GM19467 (cell line): ENCODE measurements around the gene LMO2.

Experiments
- ATAC-seq: cut with Tn5 transposase; IDR thresholded peaks from one replicate; pipeline ENCODE4 v1.9.1; 2021; ENCODE audit warnings: mild to moderate bottlenecking, moderate library complexity; ENCODE audit not compliant: unreplicated experiment

Gene LMO2

GRCh38 chr11:33915526-33915925, 23.6 kb upstream of the LMO2 start:
- ATAC-seq = no peak

DNA sequence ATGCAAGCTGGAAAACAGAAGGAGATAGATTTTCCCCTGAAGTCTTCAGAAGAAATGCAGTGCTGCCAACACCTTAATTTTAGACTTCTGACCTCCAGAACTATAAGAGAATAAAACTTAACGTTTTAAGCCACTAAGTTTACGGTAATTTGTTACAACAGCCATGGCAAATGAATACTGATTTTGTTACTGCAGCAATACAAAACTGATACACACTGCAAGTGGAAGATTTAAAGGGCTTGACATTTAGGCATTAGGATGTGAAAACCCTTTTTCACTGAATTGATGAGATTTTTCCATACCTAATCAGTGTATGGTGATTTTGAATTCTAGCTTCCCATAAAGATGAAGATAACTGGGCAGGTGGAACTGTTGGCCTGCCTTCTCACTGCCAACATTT, 22.1 kb upstream of the LMO2 start:
- no peak for ATAC-seq

GRCh38 chr11:33912405-33913361, 20.8 kb upstream of the LMO2 start:
- ATAC-seq = peak; percentile 77

DNA sequence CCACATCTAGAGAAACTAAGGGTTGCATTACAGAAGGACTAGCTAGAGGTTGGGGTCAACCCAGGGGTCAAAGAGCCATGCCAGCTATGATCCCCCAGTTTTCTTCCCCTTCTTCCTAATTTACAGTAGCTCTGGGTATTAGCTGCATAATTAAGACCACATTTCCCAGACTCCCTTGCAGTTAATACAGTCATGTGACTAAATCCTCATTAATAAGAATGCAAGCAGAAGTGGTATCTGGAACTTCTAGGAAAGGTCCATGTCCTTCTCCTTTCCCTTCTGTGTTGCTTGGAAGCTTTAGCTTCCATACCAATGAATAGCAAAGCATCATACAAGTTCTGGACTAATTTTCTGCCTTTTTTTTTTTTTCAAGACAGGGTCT, 19.1 kb upstream of the LMO2 start:
- no peak for ATAC-seq

GRCh38 chr11:33910296-33910957, 18.6 kb upstream of the LMO2 start:
- no peak for ATAC-seq

DNA sequence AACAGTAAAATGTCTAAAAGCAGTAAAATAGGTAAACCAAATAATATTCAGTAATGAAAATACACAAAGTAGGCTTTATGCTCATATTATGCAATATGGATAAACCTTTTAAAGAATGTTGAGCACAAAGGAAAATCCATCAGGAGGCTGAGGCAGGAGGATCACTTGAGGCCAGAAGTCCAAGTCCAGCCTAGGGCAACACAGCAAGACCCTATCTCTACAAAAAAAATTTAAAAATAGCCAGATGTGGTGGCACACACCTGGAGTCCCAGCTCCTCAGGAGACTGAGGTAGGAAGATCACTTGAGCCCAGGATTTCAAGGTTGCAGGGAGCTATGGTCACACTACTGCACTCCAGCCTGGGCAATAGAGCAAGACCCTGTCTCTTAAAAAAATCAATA, 17.7 kb upstream of the LMO2 start:
- no peak for ATAC-seq

- ATAC-seq = no peak
Measured at GRCh38 chr11:33909150-33909549, 17.3 kb upstream of the LMO2 start.

DNA sequence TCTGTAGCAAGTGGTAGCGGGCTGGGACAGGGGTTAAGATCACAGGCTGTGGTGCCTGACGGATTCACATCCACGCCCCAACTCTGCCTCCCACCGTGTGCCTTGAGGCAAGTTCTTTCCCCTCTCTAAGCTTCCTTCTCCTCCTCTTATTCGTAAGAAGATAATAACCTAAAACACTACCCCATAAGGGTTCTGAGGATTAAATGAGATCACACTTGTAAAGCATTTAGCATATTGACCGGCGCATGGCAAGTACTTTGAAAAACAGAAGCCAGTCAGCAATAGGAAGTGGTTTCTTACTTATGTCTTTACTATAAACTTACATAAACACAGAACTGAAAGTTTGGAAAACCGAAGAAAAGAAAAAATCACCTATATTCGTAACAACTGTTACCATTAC, 15.5 kb upstream of the LMO2 start:
- no peak for ATAC-seq

DNA sequence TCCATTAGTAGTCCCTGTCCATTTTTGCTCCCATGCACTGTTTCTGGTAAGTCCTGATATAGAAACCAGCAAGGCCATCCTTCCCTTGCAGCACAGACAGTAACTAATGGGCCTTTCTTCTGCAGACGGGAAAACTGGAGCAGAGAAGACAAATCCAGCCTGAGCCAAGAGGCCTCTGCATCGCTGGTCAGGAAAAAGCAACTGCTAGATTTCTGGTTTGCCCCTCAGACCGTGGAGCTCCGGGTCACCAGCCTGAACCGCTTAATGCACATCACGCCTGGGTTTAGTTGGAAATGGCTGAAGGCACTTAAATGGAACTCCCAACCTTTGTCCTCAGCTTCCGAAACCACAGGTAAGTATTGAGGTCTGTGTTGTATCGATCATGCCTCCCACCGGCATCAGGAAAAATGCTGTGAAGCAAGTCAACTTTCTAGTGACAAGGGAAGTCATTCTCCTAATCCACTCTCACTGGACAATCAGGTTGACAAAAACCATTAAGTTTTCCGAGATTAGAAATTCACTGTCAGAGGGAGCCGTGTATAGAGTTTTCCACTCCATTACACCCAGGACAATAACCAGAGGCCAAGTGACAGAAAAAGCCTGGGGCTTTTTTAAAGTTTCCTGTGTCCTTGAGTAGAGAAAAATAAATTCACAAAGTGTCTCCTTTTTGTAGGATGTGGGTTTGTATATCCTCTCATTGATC, 14.8 kb upstream of the LMO2 start:
- no peak for ATAC-seq

DNA sequence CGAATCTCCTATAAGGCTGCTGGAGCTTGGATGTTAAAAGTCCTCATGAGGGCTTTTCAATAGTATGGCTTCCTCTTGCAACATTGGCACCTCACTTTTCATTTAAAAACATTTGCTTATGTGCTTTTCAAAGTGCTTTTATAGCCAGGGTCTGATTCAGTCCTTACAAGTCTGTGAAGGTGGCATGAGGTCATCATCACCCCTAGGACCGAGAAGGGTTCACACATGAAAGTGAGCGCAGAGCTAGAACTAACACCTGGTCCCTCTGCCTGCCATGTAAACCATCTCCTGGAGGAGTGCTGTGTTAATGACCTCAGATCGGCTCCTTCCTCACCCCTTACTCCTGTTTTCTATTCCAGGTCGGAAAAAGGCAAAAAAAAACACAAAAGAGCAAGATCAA, 12.2 kb upstream of the LMO2 start:
- ATAC-seq = no peak

DNA sequence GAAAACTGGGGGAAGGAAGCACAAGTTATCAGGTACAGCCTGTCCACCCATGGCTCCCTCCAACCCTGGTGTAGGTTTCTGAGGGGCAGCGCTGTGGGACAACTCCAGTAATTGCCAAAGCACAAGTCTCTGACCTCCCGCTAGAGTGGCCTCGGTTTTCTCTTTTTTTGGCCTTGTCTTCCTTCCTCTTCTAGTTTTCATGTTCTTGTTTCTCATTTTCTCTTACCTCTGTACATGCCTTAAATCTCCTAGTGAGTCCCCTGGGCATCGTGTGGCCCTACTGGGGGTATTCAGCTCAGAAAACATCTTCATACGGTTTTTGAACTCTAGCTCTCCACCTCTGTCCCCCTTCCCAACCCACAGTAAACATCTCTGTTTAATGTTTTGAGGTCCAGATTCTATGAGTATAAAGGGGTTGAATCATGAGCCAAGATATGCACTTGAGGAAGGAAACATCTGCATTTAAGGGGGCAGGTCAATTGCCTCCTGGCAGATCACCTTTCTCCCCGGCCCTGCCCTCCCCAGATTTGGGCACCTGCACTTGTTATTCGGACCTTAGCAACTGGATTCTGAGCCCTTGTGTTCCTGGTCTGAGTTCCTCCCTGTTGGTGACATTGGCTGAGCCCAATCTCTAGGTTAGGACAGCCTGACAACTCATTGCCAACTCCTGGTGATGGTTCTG, 8.4 kb upstream of the LMO2 start:
- ATAC-seq = no peak

- ATAC-seq = no peak
Measured at GRCh38 chr11:33899400-33900037, 7.6 kb upstream of the LMO2 start.

DNA sequence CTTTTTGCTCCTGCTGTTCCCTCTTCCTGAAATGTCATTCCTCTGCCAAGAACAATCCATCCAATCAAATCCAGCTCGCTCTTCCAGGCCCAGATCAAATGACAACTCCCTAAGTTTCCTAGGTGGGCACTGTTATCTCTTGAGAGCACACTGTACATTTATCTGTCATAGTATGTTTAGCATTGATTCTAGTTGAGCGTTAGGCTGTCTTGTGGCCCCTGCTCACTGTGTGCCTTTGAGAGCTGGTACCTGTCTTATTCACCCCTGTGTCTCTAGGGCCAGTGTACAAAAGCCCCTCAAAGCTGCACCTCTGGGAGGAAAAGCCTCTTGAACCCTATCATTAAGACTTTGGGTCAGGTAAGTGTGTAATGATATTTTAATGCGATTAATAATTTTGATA, 7.1 kb upstream of the LMO2 start:
- no peak for ATAC-seq

DNA sequence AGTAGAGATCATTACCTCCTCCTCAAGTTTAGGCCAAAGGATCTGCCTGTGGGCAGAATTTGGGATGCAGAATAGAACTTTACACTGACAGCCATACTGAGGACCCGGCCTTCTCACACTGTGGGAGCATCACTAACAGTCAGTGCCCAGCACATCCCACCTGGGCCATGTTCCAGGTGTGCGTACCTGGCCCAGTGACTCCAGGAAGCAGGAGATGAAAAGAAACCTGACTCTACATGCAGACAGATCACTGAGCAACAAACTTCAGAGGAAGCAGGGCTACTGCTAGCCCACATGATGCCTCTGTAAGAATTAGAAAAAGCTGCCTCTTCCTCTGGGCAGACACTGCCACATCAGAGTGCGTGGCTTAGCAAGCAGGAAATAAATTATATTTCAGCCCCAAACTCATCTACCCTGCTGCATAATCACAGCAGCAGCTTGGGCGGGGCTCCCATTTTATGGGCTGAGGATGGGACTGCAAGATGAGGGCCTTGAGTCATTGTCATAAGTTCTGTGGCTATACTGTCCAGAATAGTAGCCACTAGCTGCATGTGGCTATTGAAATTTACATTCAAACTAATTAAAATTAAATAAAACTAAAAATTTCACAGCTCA, 6.0 kb upstream of the LMO2 start:
- ATAC-seq = no peak

GRCh38 chr11:33896911-33897310, 5.0 kb upstream of the LMO2 start:
- no peak for ATAC-seq

- no peak for ATAC-seq
Measured at GRCh38 chr11:33895752-33896137, 3.9 kb upstream of the LMO2 start.

GRCh38 chr11:33894398-33894746, 2.5 kb upstream of the LMO2 start:
- ATAC-seq = no peak

GRCh38 chr11:33893711-33894397, 2.0 kb upstream of the LMO2 start:
- peak; percentile 81 for ATAC-seq

DNA sequence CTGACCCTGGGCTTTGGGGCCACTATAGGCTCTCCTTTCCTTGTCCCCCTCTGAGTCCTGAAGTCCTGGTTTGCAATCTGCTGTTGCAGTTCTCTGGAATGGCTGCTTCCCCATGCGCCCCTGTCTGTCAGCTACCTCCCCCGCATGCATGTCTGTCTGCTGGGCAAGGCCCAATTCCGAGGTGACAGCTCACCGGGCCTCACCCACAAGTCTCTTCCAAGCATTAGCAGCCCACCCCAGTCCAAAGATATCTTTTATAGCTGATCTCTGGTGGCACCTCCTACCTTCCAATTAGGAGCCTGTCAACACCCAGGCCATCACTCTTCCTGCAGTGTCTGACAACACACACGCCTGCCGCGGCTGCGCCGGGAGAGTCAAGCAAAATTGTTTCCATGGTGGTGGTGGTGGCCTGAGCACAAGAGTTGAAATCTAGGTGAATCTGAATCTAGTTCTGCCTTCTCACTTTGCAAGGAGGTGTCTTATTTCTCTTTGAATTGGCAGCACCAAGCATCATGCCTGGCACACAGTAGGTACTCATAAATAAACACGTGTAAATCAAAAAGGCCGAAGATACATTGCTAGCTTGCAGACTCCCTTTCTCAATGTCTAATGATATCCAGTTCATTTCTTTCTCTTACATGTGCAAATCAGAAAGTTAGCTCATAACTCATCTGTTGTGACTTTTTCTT, 1.2 kb upstream of the LMO2 start:
- no peak for ATAC-seq
